Ramos (cell line): ENCODE results near the gene GSTA2.
"Not testable (repeated sequence)": the region's sequence is repeated elsewhere in the genome, so short reads cannot be mapped to it uniquely, and the experiment has no call there.

Source experiments
- in situ Hi-C: fragments of 300-500 bp; cut with MboI; formaldehyde crosslinking; loops from one replicate; pipeline ENCODE4 v1.14.3; 2022; ENCODE audit warnings: low sequenced_read_pairs; ENCODE audit not compliant: unreplicated experiment

The GSTA2 gene

DNA sequence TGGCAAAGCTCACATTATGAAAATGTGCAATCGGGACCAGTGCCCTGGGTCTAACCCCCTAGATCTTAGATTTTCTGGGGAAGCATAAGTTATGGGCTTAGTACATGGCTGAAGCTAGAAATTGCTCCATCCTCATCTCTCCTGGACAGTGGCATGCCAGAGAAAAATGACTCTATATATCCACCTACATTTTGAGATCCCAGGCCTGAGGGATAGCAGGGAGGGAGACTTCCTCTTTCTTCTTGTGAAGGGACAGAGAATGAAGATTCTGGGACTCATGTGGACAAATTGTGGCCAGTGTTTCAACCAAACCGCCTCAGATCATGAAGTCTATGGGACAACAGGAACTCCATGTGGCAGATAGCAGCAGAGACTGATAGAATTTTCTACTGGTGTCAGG is 35.4 kb downstream of the GSTA2 start:
- in situ Hi-C loops: no loop called here

GRCh38 chr6:52726741-52727535 is 36.3 kb downstream of the GSTA2 start:
- in situ Hi-C loops: no loop called here

DNA sequence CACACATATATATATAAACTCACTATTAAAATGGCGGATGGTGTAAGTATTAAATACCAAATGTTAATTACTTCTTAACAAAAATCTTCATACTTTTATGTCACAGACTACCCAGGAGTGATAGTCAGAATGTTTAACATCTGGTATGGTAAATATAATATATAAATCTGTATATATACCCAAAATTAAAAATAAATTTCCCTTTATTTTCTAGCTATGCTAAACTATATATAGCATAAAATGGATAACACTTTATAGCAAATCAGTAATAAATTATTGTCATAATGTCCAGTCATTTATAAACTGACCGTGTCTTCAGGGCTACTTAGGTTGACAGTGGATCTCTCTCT is 37.1 kb downstream of the GSTA2 start:
- in situ Hi-C loops: no loop called here

DNA sequence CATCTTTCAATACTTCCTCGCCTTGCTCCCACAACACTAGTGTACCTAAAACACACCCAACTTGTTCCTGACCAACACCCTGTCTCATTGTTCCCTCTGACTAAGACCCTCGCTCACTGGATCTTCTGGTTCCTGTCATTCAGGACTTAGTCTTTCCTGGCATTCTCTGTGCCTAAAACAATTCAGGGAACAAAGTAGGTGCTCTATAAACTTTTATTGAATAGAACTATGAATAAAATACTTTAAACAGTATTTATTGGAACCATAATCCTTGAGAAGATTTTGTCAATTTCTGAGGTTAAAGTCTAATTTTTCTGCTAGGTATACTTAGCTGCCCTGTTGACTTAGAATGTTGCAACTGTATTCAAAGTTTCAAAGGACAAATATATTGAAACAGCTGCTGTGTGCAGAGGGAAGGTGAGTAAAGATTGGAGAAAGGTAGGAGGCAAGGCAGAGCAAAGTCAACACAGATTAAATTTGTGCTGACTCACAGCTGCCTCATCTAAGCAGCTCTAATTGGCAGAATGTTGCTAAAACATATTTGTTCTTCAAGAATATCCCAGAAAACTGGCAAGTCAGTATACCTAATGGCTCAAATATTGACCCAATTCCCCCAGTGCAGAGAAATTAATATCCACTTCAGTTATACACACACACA is 37.6 kb downstream of the GSTA2 start:
- in situ Hi-C loops: no loop called here

GRCh38 chr6:52725143-52725534 is 38.1 kb downstream of the GSTA2 start:
- in situ Hi-C loops: no loop called here

- in situ Hi-C loops: no loop called here
Observed at GRCh38 chr6:52724406-52725121, 38.7 kb downstream of the GSTA2 start.

DNA sequence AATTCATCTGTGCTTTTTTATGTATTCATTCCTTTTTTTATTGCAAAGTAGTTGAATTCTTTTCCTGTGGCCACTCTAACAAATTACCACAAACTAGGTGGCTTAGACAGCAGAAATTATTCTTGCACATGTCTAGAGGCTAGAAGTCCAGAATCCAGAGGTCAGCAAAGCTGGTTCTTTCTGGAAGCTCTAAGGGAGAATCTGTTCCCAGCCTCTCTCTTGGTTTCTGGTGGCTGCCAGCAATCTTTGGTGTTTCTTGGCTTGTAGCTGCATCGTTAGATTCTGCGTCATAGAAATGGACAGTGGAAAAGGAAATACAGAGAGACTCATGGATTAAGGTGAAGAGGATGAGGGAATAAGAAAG is 39.3 kb downstream of the GSTA2 start:
- in situ Hi-C loops: no loop called here

- in situ Hi-C loops: no loop called here
Observed at GRCh38 chr6:52720321-52720720, 43.0 kb downstream of the GSTA2 start.

DNA sequence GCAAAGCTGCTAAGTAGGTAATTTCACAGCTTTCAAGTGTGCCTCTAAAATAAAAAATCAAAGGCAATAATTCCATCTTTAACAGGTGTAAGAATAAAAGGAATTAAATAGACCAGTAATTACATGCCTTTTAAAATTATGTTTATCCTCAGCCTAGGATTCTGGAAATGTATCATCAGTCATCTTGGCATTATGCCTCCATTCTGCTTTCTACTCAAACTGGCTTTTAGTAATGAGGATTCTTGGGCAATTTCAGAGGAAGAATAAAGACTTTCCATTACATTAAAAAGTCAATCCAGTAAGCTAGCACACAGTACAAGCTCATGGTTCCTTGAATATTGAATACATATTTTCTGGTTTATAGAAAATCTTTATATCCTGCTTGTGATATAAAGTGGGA is 44.7 kb downstream of the GSTA2 start:
- in situ Hi-C loops: no loop called here

- in situ Hi-C loops: not testable (repeated sequence)
Observed at GRCh38 chr6:52714761-52715160, 48.5 kb downstream of the GSTA2 start.

DNA sequence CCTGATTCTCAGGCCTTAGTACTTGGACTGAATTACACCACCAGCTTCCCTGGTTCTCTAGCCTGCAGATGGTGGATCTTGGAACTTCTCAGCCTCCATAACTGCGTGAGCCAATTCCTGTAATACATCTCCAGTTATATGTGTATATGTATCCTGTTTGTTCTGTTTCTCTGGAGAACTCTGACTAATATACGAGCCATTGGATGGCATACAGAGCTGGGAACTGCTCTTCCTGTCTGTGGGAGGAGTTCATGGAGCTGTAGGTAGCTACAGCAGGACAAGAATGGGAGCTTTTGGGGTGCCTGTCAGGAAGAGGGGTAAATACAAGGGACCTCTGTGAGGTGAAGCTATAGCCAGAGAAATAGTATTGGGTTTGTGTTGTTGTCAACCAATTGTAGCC is 51.1 kb downstream of the GSTA2 start:
- in situ Hi-C loops: no loop called here

DNA sequence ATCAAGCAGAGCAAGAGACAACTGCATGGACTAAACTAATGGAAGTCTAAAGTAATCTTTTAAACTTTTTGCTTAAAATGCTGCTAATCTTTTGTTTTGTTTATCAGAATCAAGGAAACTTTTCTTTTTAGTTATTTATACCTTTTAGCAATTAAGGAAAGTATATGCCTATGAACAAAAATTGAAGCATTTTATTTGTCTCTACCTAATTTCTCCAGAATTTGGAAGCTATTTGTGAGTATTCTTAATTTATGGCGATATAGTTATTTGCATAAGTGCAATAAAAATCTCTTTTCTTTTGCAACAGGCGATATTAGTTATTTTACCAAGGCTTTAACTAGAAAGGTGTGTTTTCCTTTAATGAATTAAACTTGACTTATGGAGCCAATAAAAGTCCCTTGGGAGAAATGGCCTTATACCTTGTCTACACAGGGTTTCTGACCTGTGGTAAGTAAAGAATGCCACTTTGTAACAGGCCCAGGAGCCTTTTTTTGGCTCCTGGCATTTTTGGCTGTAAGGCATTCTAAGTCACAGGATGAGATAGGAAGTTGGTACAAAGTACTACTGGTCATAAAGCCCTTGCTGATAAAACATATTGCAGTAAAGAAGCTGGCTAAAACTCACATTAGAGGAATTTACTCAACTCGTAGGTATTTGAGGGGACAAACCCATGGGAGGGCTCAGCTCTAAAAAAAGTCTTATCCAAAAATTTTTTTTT is 55.2 kb downstream of the GSTA2 start:
- in situ Hi-C loops: no loop called here

DNA sequence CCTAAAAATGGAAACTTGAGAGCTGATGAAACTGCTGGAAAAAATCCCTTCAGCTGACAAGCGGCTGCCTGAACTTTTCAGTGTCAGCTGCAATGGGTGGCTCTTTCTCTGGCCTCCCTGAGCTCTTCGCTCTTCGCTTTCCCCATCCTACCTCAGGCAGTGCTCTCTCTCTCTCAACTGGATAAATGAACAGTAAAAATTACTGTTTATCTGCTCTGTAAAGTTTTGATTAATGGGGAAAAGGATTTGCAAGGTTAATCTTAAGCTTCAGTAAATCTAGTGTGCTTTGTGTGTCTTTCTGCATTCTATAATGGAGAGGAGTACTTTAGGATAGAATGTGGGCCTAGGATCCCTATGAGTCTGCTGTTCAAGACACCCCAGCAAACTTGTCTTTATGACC is 57.3 kb downstream of the GSTA2 start:
- in situ Hi-C loops: no loop called here

- in situ Hi-C loops: not testable (repeated sequence)
Observed at GRCh38 chr6:52704781-52705502, 58.3 kb downstream of the GSTA2 start.

- in situ Hi-C loops: no loop called here
Observed at GRCh38 chr6:52704060-52704459, 59.2 kb downstream of the GSTA2 start.
